GM12892 (cell line): ENCODE data around the gene ZNF830.
"Not testable (repeated sequence)": the region's sequence is repeated elsewhere in the genome, so short reads cannot be mapped to it uniquely, and the experiment has no call there.

ENCODE experiments used
- DNase-seq: peaks from one replicate; pipeline ENCODE4 v3.0.0; 2011; ENCODE audit not compliant: insufficient read length
- FAIRE-seq: peaks from 2 replicates; lab custom pipeline; 2011; peaks lifted over from hg19 to GRCh38; lab: Jason Lieb, UNC
- POLR2A ChIP-seq: IDR thresholded peaks from 2 replicates; pipeline ENCODE4 v1.6.1; 2011; ENCODE audit warnings: low read depth, low read length, control low read depth
- POLR2AphosphoS5 ChIP-seq: IDR thresholded peaks from 2 replicates; pipeline ENCODE4 v1.6.1; 2011; ENCODE audit warnings: low read depth, low read length, control low read depth
- TAF1 ChIP-seq: IDR thresholded peaks from 2 replicates; pipeline ENCODE4 v1.6.1; 2011; ENCODE audit warnings: low read depth, mild to moderate bottlenecking, control low read depth, low read length, borderline replicate concordance

Gene ZNF830

DNA sequence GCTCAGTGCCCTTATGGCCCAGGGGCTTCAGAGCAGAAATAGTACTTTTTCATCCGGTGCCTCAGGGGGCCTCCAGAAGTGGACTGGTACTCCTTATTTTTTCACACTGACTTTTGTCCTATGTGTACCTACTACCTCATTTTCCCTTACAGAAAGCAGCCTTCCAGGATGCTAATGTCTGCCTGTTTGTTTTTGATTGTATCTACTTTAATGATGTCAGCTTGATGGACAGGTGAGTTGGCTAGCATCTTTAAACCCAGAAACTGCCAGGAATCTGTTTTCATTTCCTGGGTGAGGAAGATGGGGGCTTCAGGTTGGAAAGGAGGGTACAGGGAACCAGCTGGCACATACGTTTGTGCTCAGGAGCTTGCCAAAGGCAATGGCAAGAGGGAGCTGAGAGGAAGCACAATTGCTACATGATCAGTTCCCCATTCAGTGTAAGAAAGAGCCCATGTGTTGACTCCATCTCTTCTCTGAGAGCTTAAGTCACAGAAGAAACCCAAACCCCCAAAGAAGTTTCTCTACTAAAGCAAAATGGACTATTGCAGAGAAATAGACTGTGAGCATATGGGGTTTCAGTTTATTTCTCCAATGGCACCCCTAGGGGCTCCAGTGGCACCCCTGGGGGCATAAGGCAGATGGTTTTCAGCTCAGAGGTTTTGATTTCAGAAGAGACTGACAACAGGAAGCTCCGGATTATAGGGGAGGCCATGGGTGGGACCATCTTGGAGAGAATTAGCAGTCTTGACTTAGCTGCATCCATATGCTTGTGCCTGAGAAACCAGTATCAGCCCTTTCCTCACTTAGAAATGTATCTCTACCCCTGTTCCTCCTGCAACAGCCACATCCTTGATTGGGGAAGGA lies 35.3 kb downstream of the ZNF830 start:
- no peak for TF ChIP-seq TAF1
- TF ChIP-seq POLR2A: no peak
- no peak for TF ChIP-seq POLR2AphosphoS5
- no peak for FAIRE-seq

DNA sequence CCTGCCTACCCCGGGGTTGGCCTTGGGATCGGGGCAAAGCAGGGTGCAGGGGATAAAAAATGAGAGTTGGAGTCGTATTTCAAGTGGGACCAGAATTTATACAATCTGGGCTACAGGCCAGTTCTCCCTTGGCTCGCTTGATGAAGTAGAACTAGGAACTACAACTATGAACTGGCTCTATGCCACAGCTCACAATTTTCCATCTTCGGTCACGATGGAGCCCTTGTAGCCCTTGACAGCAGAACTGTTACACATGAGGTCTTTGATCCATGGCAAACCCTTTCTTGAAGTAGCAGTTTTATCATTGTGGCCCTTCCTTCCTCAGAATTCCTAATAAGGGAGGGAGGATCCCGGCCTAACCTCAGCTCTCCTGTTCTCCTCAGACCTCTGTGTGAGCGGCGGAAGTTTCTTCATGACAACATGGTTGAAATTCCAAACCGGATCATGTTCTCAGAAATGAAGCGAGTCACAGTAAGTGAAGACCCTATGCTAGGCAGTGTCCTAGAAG lies 36.1 kb downstream of the ZNF830 start:
- FAIRE-seq: no peak
- no peak for DNase-seq
- TF ChIP-seq POLR2A (no peak), TAF1 (no peak)

More for the DNA sequence above, 35.3 kb downstream of the ZNF830 start:
- DNase-seq: no peak

GRCh38 chr17:34998205-34998604 lies 36.9 kb downstream of the ZNF830 start:
- DNase-seq: peak; percentile 87
- FAIRE-seq: peak; percentile 99
- TF ChIP-seq POLR2AphosphoS5: 0 out of 2 replicates have a peak, but pooled peaks have one; percentile 17
- TF ChIP-seq TAF1: no peak

GRCh38 chr17:34999456-34999855 lies 38.1 kb downstream of the ZNF830 start:
- TF ChIP-seq POLR2A (no peak), TAF1 (no peak), POLR2AphosphoS5 (no peak)
- DNase-seq (no peak), FAIRE-seq (no peak)

DNA sequence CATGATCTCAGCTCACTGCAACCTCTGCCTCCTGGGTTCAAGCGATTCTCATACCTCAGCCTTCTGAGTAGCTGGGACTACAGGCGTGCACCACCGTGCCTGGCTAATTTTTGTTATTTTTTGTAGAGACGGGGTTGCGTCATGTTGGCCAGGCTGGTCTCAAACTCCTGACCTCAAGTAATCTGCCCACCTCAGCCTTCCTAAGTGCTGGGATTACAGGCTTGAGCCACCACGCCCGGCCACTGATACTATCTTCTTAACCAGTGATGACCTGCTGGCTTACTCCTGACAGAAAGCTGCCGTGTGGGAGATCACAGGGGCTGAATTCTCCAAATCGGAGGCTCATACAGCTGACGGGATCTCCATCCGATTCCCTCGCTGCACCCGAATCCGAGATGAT lies 39.6 kb downstream of the ZNF830 start:
- not testable (repeated sequence) for DNase-seq, FAIRE-seq

DNA sequence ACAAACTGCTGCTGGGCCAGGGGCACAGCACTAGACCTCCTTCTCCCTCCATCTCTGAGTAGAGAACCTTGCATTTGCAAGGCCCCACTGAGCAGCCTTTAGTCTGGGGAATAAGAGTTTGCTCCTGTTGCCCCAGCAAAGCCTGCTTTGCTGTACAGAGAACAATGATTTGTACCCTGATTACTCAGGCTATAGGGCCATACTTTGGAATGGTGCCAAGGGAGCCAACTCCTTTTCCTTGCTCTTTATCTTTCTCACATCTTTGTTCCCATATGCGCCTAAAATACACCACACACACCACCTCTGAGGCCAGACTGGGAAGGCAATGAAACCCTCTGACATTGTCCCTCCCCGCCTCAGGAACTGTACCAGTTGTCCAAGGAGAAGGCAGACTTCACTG lies 40.2 kb downstream of the ZNF830 start:
- FAIRE-seq: no peak
- TF ChIP-seq POLR2AphosphoS5 (no peak), POLR2A (no peak), TAF1 (no peak)
- no peak for DNase-seq

DNA sequence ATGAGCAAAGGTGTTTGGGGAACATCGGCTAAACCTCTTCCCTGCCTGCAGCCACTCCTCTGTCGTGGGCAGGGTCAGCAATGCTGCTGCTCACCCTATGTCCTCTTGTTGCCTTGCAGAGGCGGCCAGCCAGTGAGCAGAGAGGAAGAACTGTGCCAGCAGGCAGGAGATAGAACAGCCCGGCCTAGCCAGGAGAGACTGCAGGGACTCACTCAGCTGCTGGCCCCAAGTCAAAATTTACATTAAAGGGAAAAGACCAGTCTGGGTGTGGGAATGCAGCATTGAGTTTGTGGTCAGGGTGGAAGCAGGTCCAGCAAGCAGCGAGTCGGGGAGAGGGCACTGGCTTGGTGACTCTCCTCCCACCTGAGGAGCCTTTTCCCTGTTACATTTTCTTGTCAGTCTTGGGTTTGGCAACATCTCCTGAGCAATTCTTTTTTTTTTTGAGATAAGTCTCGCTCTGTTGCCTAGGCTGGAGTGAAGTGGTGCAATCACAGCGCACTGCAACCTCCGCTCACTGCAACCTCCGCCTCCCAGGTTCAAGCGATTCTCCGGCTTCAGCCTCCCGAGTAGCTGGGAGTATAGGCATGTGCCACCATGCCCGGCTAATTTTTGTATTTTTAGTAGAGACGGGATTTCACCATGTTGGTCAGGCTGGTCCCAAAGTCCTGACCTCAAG lies 41.7 kb downstream of the ZNF830 start:
- TF ChIP-seq TAF1: no peak
- no peak for TF ChIP-seq POLR2AphosphoS5
- TF ChIP-seq POLR2A: no peak
- no peak for DNase-seq
- FAIRE-seq: no peak

GRCh38 chr17:35003778-35004177 lies 42.4 kb downstream of the ZNF830 start:
- DNase-seq: no peak
- TF ChIP-seq POLR2A (no peak), TAF1 (no peak), POLR2AphosphoS5 (no peak)
- FAIRE-seq: no peak

DNA sequence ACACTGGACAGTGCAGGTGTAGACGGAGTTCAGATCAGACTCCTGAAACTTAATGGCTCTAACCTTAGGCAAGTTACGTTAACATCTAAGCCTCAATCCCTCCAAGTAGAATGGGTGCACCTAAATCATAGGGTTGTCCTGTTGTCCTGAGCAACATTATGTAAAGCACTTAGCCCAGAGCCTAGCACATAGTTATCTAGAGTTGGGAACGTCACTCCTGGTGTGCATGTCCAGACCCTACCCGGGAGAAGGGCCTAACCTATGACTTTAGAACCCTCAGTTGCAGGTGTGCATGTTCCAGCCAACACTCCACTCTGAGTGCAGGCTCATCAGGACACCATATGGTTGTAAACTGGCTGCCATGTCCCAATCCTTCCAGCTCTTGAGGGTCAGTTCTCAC lies 45.0 kb downstream of the ZNF830 start:
- peak; percentile 21; the same call in 1 of the 2 replicates for TF ChIP-seq POLR2AphosphoS5
- TF ChIP-seq TAF1: no peak
- FAIRE-seq: no peak

GRCh38 chr17:35006961-35007360 lies 45.6 kb downstream of the ZNF830 start:
- DNase-seq (no peak), FAIRE-seq (no peak)
- TF ChIP-seq POLR2A (no peak), POLR2AphosphoS5 (no peak), TAF1 (no peak)

More for the DNA sequence above, 45.0 kb downstream of the ZNF830 start:
- DNase-seq: no peak

DNA sequence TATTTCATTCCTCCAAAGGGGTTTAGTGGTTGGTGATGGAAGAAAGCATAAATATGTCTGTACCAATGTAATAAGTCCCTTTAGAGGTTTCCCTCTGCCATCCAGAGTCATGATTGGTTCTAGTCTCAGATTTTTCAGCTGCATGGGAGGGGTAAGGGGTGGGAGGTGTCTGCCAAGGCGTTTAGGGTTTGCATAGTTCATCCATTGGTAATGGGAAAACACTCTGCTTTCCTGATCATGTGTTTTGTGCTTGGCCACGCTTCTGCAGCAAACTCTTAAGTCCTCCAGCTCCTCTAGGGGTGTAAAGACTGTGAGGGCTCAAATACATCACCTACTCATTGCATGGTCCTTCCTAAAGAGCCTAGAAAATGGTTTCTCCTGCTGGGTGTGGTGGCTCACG lies 48.8 kb downstream of the ZNF830 start:
- DNase-seq (no peak), FAIRE-seq (no peak)
- TF ChIP-seq POLR2AphosphoS5 (no peak), POLR2A (no peak), TAF1 (no peak)

GRCh38 chr17:35011671-35012216 lies 50.4 kb downstream of the ZNF830 start:
- DNase-seq: no peak
- TF ChIP-seq POLR2AphosphoS5 (no peak), POLR2A (peak; percentile 43; the same call in 1 of the 2 replicates)
- FAIRE-seq: no peak
